Lower leg skin (tissue), 4 donors: ENCODE results near the gene TXNL1. TPM values are rescaled to one million over a fixed set of nuclear protein-coding genes. Genes with fewer than 3 reads are reported as not detected.

ENCODE experiments used
- DNase-seq, 2 donors: peaks; one replicate each; pipeline ENCODE4 v3.0.0-alpha.2; 2019; ENCODE audit warnings: low spot score in 2 of 2
- H3K4me3 ChIP-seq: fragments of 200-600 bp; sonication (generic); 2 replicates; pipeline ENCODE4 v1.5.1; 2017; ENCODE audit warnings: mild to moderate bottlenecking, low read depth; ENCODE audit not compliant: poor library complexity, severe bottlenecking
- CTCF ChIP-seq, 3 donors: fragments of 450-650 bp; IDR thresholded peaks; one replicate each; pipeline ENCODE4 v1.5.1; 2016; ENCODE audit warnings: antibody characterized with exemption in 3 of 3, mild to moderate bottlenecking in 3 of 3, moderate library complexity in 2 of 3
- POLR2A ChIP-seq, 2 donors: fragments of 450-650 bp; IDR thresholded peaks; one replicate each; pipeline ENCODE4 v1.6.1; 2016 to 2017; ENCODE audit warnings: antibody characterized with exemption in 2 of 2, mild to moderate bottlenecking in 1 of 2, moderate library complexity in 1 of 2
- WGBS, 2 donors: methylation state at CpG; one replicate each; pipeline ENCODE4 v1.1.5; 2018; 5-methylcytosine and 5-hydroxymethylcytosine counted together
- intact Hi-C: fragments of 100-400 bp; cut with DNase I; formaldehyde crosslinking; loops from one replicate; pipeline ENCODE4 v1.15.0; 2023; ENCODE audit warnings: low total_unique reads
- total RNA-seq, 4 donors: library from RNA; depleted of rRNA; stranded (reverse); fragments of >200 nt; gene quantifications; one replicate each; pipeline ENCODE4 v1.1.0, GENCODE V29; 2016

Gene TXNL1
- total RNA-seq, 4 donors from 2014 or later, result 36.8 to 45.9 (median 42.5) TPM

DNA sequence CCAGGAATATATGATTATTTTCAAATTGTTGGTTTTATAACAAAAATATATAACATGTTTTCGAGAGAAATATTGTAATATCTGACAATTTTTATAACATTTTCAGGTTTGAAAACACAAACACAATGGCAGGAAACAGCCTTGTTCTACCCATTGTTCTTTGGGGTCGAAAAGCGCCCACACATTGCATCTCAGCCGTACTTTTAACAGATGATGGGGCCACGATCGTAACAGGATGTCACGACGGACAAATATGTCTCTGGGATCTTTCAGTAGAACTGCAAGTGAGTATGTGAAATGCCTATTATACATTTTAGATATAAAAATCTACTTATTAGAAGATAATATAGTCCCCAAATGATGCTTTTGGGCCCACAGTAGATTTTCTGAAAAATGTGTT lies 34.0 kb upstream of the TXNL1 start:
- no peak overlapping the region for H3K4me3 ChIP-seq
- WGBS, 2 donors, result 78 to 79% methylated on average over 8 of the region's 8 CpGs
- intact Hi-C loops, result no loop called here
- no peak for TF ChIP-seq CTCF (IDR thresholded peaks at IDR 0.05)
- TF ChIP-seq POLR2A (IDR thresholded peaks at IDR 0.05), result no peak
- DNase-seq, result no peak

DNA sequence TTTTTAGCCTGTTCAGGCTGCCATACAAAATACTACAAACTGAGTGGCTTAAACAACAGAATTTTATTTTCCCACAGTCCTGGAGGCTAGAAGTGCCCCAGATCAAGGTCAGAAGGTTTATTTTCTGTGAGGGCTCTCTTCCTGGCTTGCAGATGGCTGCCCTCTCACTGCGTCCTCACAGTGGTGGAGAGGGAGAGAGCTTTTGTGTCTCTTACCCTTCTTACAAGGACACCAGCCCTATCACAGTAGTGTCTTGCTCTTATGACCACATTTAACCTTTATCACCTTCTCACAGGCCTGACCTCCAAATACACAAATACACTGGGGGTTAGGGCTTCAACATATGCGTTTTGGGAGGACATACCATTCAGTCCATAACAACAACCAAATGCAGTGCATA lies 24.5 kb upstream of the TXNL1 start:
- H3K4me3 ChIP-seq, result no peak overlapping the region
- 88 to 93% methylated on average over 2 of the region's 2 CpGs for WGBS, 2 donors
- DNase-seq, result no peak
- TF ChIP-seq CTCF (IDR thresholded peaks at IDR 0.05) (no peak), POLR2A (IDR thresholded peaks at IDR 0.05) (no peak)
- intact Hi-C loops, result no loop called here

- WGBS, 2 donors, result 82 to 84% methylated on average over 5 of the region's 5 CpGs
- no peak overlapping the region for H3K4me3 ChIP-seq
- DNase-seq, result no peak
- intact Hi-C loops, result no loop called here
- no peak for TF ChIP-seq CTCF (IDR thresholded peaks at IDR 0.05)
- TF ChIP-seq POLR2A (IDR thresholded peaks at IDR 0.05), result no peak
Measured at GRCh38 chr18:56662502-56662901, 24.1 kb upstream of the TXNL1 start.

DNA sequence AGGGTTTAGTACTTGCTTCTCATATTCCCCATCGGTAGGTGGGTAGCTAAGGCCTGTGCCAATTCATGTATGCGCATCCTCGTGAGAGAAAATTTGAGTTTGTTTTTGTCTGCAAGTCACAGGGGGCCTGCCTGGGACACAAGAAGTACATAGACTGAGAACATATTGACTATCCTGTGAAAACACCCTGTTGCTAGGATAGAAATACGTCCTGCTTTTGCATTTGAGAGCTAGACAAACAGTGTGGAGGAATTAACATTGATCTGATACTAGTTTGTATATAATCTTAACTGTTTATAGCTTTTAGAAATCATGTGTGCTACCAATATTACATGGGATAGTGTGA lies 23.6 kb upstream of the TXNL1 start:
- WGBS, 2 donors, result 44 to 50% methylated on average over 4 of the region's 4 CpGs
- DNase-seq, result no peak
- intact Hi-C loops, result no loop called here
- H3K4me3 ChIP-seq, result no peak overlapping the region
- TF ChIP-seq POLR2A (IDR thresholded peaks at IDR 0.05), result no peak

DNA sequence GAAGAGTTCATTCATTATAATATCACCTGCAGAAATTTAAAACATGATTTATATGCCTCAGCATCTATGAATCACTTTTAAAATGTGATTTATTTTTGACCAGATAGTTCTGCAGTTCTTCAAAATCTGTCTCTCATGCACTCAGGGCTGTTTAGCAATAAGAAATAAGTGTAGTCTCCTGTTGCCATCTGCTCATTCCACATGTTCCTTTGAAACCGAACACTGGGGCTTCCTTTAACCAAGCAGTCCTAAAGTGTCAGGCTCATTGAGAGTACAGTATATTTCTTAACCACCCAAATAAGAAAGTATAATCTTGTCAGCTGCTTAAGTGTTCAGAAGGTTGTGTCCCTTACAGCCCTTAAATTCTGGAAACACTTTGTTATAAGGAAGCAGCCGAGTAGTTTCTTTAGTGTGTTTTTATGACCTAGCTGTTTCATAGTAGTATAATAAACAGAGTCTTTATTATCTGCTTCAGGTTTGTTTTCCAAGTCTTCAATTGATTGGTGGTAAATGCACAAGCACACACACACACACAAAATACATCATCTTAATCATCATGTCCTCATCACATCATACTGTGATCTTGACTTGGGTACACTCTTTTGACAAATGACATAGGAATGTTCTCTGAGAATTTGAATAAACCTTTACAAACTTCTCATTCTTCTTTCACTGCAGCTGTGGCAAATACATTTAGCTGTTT lies 23.1 kb upstream of the TXNL1 start:
- DNase-seq, result no peak
- 32% methylated on average over 2 of the region's 2 CpGs for WGBS, 2 donors
- TF ChIP-seq POLR2A (IDR thresholded peaks at IDR 0.05), result no peak
- TF ChIP-seq CTCF (IDR thresholded peaks at IDR 0.05), result no peak
- intact Hi-C loops, result no loop called here
- no peak overlapping the region for H3K4me3 ChIP-seq

DNA sequence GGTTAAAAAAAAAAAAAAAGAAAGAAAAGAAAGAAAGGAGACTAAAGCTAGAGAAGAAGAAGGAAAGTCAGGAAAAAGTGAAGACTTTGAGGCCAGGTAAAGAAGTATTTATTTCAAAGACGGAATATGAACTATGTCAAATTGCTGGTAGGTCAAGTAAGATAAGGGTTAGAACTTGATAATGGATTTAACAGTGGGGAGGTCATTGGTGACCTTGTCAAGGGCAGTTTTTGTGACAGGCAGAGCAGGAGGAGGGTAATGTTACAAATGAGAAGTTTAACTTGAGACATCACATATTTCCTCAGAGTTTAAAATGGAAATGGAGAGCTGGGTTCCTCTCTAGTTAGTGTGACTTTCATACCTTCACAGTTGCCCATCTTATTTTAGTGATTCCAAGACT lies 22.3 kb upstream of the TXNL1 start:
- WGBS, 2 donors, result 86 to 100% methylated on average over 1 of the region's 1 CpG
- no peak for TF ChIP-seq CTCF (IDR thresholded peaks at IDR 0.05)
- no peak for TF ChIP-seq POLR2A (IDR thresholded peaks at IDR 0.05)
- DNase-seq, result no peak
- intact Hi-C loops, result no loop called here
- H3K4me3 ChIP-seq, result no peak overlapping the region
